ENCODE measurements around the gene SLC9A2. TPM values are rescaled to one million over a fixed set of nuclear protein-coding genes. Genes with fewer than 3 reads are reported as not detected.

SLC9A2 gene
- total and polyA plus RNA-seq, 10 of the 15 experiments (the other 5 are each of a cell fraction or from before 2014, with no cell fraction given): 0.13 to 1.2 (median 0.79) TPM

GRCh38 chr2:102708847-102709559, 89.7 kb downstream of the SLC9A2 start (continued):
- no peak for TF ChIP-seq ZBTB33 (IDR thresholded peaks at IDR 0.05)
- no peak for TF ChIP-seq NFYB (IDR thresholded peaks at IDR 0.05; ENCODE audit: insufficient read depth, low read depth, low read length)
- no peak for TF ChIP-seq PRDM15 (CRISPR knock-in tag; IDR thresholded peaks at IDR 0.05)
- no peak for TF ChIP-seq EZH2 (IDR thresholded peaks at IDR 0.05; ENCODE audit: borderline replicate concordance, control insufficient read depth, low read depth, low read length)
- no peak for TF ChIP-seq HCFC1 (IDR thresholded peaks at IDR 0.05; ENCODE audit: low read length)
- TF ChIP-seq ZNF384 (IDR thresholded peaks at IDR 0.05; ENCODE audit: borderline replicate concordance, low read depth, low read length): no peak
- no peak for TF ChIP-seq ZNF592 (IDR thresholded peaks at IDR 0.05)

Measured in GM12878 (cell line).